HG03060 (cell line): ENCODE results near the gene PLA2G2F.
"Not testable (repeated sequence)": the region's sequence is repeated elsewhere in the genome, so short reads cannot be mapped to it uniquely, and the experiment has no call there.

Experiments used
- ATAC-seq: cut with Tn5 transposase; IDR thresholded peaks from one replicate; pipeline ENCODE4 v1.9.1; 2021; ENCODE audit warnings: low read depth, moderate number of reproducible peaks; ENCODE audit not compliant: unreplicated experiment

Gene PLA2G2F

DNA sequence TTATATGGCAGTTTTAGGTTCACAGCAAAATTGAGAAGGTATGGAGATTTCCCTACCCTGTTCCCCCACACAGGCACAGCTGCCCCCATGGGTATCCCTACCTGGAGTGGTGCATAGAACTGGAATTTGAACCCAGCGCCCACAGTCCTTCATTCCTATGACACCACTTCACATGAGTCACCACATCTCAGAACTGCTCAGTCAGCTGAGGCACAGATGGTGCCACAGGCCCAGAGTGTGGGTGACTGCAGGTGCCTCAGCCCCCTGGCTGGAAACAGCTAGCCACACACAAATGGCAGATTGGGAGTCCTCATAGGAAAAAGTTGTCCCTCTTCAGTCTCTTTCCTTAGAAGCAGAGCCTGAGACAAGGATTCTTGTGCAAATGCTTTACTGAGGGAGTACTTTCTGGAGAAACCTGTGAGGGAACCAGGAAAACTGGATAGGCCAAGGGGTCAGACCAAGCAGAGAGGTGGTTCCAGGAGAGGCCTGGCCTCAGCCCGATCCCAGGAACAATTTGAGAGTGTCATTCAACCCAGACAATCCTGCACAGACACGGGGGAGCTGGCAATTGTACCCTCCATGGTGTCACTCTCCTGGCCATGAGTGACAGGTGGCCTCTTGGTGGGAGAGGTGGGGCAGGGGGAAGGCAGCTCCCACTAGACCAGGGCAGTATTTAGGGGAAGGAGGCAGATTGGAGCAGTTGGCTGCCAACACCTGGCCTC is 26.7 kb upstream of the PLA2G2F start:
- no peak for ATAC-seq

DNA sequence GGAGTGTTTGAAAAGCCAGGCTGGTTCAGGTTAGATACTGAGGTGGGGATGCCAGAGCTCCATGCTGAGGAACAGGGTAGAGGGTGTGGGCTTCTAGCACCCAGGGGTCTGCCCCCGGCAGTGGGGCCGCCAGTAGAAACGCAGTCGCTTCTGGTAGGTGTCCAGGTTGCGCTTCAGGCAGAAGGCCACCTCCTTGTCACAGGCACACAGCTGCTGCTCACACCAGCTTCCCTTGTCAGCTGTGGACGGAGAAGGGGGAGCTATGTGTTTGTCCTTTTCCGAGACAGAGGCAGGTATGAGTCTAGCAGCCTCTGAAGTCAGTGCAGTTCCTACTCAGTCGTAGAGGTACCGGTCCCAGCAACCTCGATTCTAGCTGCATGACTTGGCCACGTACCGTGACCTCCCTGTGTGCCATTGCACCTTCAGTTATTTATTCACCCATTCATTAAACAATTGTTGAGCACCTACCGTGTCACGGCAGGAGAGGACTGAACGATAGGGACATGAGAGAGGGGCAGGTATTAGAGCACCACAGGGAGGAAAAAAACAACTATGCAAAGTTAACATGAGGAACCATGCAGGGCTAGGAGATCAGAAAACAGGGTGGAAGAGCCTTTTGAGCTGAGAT is 25.0 kb upstream of the PLA2G2F start:
- ATAC-seq: no peak

DNA sequence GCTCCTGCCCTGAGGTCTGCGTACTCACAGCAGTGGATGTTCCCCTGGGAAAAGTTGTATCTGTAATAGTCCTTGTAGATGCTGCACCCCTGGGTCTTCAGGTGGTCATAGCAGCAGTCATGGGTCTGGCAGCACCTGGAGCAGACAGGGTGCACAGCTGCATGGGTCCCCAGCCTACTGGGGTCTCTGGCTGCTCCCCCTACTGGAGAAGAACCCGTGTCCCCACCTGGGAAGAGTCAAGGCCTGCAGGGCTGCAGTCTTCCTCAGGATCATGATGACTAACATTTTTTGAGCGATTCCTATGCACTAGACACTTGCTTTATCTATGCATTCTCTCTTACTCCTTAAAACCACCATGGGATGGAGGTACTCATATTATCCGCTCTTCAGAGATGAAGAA is 23.6 kb upstream of the PLA2G2F start:
- no peak for ATAC-seq

DNA sequence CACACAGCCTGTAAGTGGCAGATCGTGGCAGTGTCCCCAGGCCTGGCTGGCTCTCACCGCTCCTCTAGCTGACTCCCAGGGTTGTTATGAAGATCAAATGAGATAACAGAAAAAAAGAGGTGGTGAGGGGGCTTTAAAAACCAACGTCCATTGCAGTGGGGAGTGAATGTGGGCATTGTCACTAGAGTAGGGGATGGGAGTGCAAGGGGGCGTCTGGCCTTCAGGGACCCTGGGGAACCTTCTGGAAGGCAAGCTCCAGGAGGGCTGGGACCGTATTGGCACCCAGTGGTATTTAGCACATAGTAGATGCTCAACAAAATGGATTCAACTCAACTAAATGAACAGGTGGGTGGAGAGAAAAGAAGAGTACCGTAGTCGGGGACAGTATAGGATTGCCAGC is 23.2 kb upstream of the PLA2G2F start:
- ATAC-seq: no peak

DNA sequence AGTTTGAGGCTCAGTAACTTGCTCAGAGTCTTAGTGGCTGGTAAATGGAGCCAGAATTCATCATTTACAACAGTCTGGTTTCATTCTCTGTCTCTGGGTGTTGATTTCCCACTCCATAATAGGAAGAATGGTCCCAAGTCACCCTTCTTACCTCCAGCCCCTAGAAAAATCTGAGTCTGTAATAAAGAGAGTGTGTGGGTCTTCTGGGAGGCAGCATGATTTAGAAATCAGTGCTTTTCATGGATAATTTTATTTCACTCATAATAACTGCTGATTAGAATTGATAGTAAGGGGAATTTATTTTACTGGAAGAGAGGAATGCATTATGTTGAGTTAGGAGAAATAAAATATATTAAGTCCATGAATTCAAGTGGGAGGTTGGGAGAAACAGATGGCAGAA is 21.9 kb upstream of the PLA2G2F start:
- ATAC-seq: no peak

DNA sequence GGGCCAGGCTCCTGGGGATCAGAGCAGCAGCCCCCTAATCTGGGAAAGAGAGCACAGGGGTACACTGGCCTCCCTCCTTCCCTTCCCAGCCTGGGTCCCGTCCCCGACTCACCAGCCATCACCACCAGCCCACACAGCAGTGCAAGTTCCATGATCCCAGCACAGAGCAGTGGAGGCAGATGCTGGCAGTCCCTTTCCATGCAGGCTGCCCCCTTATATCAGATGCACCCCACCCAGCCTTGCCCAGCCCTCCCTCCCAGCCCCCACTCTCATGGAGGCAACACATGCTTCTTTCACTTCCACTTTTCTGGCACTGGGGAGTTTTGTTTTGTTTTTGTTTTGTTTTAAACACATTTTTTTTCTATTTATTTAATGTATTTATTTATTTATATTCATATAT is 19.8 kb upstream of the PLA2G2F start, which contains the start of gene PLA2G2D:
TSS of gene PLA2G2D (minus strand) at position 190 of the 400 bp plus-strand sequence. CDS start at position 152, 38 bp downstream.
- ATAC-seq: no peak

DNA sequence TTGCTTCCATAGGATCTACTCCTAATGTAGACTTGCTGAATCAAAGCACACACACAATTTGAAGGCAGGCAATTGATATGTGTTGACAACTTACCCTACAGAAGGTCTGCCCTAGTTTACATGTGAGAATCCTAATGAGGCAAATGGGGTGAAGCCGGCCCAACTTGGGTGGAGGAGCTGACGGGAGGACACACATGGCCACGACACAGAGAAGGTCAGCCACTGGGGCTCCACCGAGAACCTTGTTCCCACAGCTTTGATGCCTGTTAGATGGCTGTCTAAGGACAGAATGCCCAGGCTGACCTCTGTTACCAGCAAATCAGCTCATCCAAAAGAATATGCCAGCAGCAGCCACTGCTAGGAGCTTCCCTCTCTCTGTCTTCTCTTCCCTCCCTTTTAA is 18.3 kb upstream of the PLA2G2F start:
- no peak for ATAC-seq

DNA sequence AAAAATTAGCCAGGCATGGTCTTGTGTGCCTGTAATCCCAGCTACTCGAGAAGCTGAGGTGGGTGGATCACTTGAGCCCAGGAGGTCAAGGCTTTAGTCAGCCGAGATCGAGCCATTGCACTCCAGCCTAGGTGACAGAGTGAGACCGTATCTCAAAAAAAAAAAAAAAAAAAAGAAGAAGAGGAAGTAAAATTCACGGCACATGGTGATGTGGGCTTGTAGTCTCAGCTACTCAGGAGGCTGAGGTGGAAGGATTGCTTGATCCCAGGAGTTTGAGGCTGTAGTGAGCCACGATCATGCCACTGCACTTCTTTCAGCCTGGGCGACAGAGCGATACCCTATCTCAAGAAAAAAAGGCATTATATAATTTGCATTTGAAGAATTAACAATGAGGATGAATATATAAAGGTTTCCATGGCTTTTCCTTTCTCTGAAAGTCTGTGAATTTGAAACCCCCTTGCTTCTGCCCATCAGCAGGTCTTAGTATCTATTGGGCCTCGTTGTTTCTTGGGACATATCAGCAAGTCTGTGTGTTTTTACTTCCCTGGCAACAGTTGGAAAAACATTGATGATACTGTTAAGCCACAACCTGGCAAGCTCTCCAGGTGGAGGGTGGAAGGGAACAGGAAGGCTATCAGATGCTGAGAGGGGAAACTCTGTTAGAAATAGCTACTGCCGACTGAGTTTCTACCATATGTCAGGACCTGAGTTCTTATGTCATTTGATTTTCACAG is 15.2 kb upstream of the PLA2G2F start:
- no peak for ATAC-seq

DNA sequence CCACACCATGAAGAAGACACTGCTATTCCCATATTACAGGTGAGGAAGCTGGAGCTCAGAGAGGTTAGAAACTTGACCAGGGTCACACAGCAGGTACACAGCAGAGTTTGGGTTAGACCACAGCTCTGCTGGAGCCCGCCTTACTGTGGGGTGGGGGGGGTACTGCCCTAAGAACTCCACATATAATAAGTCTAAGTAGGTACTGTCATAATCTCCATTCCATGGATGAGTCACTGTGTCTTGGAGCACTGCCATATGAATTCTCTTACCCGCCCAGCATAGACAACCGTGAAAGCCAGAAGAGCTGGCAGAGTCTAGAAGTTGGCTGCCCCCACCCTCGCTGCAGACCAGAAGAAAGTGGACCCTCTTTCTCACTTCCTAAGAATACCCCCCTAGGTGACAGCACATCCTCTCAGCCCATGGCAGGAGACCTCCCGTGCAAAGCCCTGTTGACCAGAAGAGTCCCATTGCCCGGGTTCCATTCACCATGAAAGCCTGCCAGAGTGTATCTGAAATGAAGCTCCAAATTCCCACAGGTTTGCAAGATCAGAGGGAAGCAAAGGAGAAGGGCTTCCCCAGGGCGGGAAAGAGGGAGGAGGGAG is 14.6 kb upstream of the PLA2G2F start:
- no peak for ATAC-seq

DNA sequence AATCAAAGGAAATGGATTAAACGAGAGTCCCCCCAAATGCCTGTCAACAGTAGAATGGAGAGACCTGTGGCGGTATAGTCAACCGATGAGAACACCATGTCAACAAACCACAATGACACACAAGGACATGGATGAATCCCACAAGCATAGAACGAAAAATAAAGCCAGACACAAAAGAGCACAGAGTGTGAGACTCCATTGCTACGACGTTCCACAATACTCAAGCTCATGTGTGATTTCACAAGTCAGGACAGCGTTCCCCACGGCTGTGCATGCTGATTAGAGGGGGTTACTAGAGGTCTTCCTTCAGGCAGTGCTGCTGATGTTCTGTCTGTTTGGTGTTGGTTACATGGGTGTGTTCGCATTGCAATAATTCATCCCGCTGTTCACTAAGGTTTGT is 14.0 kb upstream of the PLA2G2F start:
- no peak for ATAC-seq

DNA sequence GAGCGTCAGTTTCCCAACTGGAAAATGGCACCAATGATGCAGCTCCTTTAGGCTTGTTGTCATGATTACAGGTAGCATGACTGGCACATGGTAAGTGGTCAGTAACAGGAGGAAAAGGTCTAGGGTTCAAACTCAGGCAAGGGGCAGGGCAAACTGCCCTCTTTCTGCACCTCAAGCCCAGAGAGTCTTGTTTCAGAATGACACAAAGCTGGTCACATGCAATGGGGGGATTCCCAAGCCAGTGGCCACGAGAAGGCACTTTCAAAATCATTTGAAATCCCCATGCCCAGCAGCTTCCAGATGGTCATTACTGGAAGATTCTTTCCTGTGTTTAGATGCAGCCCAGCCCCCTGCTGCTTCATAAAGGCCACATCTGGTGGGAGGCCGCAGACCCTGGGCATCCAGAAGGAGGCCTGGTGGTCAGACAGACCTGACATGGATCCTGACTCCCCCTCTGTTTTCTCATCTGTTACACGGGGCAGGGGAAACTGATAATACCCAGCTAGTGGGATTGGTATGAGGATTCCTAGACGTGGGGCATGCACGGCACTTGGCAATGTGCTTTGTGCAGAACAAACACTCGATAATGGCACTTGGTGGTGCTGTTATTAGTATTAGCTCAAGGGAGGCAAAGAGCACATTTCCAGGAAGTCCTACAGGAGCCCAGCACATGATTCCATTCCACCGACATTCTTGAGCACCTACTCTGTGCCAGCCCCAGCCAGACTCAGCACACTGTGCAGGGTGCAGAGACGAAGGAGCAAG is 12.9 kb upstream of the PLA2G2F start:
- no peak for ATAC-seq

DNA sequence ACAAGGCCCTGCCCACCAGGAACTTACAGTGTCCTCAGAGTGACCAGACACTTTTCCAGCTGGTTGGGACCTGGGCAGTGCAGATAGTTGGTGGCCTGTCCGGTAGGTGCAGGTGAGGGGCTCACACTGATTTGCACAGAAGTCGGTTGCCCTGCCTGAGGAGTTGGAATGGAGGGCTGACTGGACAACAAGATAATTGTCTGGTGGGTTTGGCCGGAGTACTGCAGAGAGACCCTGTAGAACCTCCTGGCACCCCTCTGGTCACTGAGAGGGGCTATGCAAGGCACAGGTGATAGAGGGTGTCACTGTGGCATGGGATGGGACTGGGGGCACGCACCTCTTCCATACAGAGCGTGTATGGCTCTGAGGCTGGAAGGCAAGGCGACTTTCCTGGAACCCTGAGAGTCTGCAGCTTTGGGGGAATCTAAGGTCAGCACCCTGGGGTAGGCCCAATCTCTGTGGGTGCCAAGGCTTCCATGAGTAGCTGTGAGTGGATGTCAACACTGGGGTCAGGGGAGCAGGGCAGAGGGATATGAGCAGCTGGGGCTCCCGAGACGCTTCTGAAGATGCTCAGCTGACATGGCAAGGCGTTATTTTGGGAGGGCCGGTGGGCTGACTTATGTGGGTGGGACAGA is 12.2 kb upstream of the PLA2G2F start:
- no peak for ATAC-seq

DNA sequence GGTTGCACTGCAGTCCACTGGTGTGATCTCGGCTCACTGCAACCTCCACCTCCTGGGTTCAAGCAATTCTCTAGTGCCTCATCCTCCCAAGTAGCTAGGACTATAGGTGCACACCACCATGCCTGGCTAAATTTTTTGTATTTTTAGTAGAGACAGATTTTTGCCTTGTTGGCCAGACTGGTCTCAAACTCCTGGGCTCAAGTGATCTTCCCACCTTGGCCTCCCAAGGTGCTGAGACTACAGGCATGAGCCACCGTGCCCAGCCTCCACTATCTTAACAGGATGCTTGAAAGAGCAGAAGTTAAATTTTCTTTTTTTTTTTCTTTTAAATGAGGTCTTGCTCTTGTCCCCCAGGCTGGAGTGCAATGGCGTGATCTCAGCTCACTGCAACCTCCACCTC is 8.6 kb upstream of the PLA2G2F start:
- ATAC-seq: not testable (repeated sequence)

DNA sequence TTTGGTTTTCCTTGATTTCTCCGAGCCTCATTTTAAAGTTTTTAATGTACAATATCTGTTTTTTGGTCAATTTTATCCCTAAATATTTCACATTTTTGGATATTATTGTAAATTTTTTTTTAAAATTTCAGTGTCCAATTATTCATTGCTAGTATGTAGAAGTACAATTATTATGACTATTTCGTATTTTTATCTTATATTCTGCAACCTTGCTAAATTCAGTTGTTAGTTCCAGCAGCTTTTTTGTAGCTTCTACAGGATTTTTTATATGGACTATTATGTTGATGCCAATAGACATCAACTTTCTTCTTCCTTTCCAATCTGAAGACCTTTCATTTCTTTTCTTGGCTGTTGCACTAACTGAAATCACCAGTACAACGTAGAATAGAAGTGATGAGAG is 4.1 kb upstream of the PLA2G2F start:
- no peak for ATAC-seq

DNA sequence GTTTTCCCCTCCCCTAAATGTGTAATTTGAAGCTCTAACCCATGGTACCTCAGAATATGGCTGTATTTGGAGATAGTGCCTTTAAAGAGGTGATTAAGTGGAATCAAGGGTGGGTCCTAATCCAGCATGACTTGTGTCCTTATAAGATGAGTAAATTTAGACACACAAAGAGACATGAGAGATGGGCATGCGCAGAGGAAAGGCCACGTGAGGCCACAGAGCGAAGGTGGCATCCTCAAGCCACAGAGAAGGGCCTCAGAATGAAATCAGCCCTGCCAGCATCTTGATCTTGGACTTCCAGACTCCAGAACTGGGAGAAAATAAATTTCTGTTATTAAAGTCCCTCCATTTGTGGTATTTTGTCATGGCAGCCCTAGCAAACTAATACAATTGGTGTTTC is 2.9 kb upstream of the PLA2G2F start:
- ATAC-seq: no peak

DNA sequence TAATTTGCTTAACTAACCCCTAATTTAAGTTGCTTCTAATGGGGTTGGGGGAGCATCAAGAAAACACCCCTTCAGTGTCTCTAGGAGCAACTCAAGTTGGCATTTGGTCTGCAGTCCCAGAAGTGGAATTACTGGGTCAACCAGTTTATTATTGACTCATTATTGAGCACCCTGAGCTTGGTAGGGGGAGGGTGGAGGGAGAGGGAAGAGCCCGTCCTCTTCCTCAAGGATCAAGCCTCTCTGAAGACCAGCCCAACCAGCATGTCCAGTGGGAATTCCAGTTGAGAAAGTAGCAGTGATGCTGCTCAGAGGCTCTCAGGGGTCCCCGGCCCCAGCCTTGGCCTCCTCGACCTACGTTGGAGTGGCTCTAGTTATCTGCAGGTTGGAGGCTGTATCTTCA is 2.1 kb upstream of the PLA2G2F start:
- ATAC-seq: no peak

DNA sequence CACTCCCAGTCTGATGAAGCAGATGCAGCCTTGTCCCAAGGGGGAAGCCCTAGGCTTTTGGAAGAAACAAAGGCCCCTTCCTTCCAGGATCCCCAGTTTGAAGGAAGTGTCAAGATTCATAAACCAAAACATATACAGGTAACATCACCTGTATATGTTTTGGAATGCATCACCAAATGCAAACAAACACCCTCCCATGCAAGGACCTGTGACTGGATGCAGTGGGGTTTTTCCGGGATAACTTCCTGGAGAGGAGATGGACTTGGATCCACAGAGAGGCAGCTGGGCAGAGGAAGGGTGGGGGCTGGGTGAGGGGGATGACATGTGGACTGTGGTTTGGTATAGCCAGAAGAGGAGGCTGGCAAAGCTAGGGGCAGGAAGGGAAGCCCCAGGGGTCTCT is 1.5 kb upstream of the PLA2G2F start:
- ATAC-seq: no peak

DNA sequence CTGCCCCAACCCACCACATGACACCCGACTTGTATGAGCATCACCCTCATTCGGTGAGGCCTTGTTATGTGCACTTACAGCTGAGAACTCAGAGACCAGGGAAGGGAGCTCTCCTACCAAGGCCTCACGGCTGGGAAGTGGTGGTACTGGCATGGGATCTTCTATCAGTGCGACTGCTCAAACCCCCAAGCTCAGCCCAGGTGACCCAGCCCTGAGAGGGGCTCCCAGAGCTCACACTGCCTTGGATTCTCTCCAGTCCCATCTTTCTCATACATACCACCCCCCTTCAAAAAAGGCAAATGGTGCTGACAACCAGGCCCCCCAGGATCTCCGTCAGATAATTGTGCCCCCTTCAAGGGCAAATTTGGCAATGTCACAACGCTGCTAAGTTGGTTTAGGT is 777 bp upstream of the PLA2G2F start:
- no peak for ATAC-seq

DNA sequence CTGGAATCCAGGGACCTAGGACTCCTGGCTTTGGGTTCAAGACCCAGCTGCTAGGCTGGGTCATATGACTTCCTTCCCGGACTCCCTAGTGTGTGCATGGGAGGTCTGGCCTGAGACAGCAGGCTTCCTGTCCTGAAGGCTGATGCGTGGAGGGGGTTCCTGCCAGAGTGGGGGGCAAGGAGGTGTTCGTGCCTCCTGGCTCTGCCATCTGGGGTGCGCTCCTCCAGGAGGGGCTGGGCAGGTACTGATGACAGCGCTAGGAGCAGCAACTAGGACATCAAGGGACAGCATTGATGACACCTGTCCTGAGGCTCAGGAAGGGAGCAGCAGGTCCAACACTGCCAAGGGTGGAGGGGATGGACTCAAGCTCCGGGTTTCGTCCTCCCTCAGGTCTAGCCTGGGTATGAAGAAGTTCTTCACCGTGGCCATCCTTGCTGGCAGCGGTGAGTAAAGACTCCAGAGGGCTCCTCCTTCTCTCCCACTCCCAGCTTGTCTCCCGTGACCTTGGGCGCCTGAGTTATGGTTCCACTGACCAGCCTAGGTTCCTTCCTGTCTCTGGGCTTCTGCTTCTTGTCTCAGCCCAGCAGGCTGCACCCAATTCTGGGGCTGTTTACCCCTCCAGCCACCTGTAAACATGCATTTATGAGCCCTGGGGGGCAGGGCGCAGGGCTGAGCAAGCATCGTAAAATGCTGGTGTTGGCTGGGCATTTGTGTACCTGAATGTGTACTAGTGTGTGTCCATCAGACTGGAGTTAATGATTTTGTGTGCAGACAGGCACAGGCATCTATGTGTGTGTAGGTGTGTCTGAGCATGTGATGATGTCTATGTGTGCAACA is 871 bp downstream of the PLA2G2F start:
- ATAC-seq: no peak
